CD4-positive, alpha-beta T cell treated with Interleukin-1 beta for 1 hour (primary cell): ENCODE results near the gene KLHDC9.
"Not testable (repeated sequence)": the region's sequence is repeated elsewhere in the genome, so short reads cannot be mapped to it uniquely, and the experiment has no call there.

Experiments used
- DNase-seq, 2 donors: peaks; one replicate each; pipeline ENCODE4 v3.0.0-alpha.2; 2020 to 2022

The KLHDC9 gene, protein sequence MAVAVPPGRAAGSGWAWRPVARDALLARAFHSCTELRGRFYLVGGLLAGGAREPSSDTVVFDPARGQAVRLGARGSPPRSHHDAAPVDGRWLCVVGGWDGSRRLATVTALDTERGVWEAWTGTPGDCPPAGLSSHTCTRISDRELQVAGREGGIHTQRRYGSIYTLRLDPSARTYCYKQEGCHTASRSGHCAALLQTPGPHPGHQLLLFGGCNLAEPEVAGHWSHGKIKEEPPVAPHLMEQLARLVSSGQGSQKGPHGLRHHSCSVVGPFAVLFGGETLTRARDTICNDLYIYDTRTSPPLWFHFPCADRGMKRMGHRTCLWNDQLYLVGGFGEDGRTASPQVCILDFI

DNA sequence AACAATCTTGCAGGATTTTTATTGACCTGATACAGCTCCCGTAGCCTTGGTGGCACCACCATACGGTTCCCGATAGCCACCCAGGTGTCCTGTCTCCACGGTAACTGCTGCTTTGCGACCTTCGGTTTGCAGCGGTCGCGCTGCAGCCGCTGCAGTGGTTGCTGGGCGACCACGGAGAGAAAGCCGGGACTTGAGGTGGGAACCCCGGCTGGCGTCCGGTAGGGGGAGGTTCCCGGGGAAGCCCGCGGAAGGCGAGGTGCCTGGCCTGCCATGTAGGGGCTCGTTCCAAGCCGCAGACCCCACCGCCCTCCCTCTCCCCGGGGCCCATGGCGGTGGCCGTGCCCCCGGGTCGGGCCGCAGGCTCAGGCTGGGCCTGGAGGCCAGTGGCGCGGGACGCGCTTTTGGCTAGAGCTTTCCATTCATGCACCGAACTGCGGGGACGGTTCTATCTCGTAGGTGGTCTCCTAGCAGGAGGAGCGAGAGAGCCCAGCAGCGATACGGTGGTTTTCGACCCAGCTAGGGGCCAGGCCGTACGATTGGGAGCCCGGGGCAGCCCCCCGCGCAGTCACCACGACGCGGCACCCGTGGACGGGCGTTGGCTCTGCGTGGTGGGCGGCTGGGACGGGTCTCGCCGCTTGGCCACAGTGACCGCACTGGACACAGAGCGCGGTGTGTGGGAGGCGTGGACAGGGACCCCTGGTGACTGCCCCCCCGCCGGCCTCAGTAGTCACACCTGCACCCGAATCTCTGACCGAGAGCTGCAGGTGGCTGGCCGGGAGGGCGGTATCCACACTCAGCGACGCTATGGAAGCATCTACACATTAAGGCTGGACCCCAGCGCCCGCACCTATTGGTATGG lies at the start of gene KLHDC9:
Gene KLHDC9, plus strand, starts transcription at position 152 of the 859 bp plus-strand sequence. Its CDS starts 175 bp downstream, at position 327.
- peak; percentile 79 to 87 for DNase-seq

DNA sequence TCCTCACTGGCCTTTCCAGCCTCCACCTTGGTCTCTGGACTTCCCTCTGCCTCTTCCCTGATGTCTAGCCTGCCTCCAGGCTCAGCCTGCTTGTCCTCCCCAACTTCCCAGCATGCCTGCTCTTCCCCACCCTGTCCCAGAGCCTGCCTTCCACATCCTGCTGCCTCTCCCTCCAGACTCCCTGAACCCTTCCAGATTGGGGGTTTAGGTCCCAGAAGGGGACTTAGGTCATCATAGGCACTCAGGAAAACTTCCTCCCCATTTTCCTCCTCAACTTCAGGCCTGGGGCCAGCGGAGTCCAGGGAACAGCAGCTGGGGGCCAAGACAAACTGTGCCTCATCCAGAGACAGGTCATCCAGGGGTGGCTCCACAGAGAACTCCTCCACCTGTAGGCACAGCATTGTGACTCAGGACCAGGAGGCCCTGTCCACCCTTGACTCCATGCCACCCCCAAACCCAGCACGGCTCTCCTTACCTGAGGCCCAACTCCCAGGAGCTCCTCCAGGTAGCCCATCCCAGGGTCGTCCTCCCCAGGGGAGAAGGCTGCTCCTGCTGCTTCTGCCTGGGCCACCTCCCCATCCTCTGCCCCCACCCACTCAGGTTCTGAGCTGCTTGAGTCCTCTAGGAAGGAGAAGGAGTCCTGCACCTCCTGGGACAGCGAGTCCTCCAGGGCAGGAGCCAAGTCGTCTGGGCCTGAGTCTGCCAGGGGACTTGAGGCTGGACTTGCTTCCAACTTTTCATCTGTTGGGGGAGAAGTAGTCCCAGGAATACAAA lies 49.0 kb upstream of the KLHDC9 start:
- DNase-seq: no peak

DNA sequence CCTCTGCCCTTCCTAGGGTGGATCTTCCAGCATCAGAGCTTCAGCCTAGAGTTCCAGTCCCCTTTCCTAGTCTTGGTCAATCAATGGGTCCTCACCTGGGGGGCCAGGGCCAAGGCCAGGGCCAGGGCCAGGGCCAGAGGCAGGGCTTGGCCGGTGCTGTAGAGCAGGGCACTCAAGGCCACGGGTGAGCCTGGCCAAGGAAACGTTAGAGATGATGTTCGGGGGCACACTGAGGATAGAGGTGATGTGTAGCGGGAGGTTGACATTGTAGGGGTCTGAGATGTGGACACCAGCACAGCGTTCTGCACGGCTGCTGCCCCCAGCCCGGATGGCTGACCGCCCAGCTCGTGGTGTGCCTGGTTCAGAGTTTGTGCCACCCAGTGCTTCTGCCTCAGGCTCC lies 46.9 kb upstream of the KLHDC9 start:
- no peak for DNase-seq

DNA sequence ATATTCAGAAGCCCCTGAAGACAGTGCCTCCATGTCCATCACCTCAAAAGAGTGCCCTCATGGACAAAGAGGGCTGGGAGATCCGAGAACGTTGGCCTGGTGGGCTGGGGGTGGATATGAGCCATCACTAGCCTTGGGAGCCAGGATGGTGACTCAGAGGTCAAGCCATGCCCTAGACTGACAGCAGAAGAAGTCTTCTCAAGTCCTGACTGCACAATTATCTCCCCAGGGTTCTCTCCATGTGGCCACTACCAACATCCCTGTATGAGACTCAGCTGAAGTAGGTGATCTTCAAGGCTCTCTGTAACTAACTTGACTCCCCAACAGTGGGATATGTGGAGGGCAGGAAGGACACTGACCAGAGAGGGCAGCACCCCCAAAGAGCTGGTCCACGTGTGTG lies 45.3 kb upstream of the KLHDC9 start:
- no peak for DNase-seq

DNA sequence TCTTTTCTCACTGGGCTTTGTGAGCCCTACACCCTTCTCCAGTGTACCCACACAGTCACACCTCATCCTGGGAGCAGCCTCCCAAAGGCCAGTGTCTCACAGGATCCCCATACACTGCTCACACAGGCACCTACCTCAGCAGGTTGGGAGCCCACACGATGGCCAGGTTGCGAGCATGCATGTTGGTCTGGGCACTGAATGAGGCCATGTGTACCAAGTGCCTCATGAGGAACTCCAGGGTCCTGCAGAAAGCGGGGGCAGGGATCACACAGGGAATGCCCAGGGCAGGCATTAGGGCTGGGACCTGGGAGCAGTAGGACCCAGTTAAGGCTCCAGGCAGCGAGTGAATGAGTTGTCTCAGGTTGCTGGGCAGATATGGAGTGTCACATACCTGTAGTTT lies 43.9 kb upstream of the KLHDC9 start:
- no peak for DNase-seq

DNA sequence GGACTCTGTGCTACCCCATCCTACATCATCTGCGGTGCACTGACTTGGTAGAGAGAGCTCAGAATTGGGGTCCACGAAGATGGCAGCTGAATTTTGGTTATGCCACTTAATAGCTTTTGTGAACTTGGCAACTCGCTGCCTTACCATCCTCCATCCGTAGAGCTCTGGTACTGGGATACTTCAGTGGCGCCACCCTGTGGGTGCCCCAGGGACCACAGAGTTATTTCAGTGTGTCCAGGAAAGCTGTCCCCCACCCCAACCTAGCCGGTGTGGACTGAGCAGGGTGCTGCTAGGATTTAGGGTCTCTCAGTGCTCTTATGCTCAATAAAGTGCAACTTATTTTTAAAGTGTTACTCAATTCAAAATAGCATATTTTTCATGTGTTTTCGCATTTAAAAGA lies 43.4 kb upstream of the KLHDC9 start:
- DNase-seq: no peak

DNA sequence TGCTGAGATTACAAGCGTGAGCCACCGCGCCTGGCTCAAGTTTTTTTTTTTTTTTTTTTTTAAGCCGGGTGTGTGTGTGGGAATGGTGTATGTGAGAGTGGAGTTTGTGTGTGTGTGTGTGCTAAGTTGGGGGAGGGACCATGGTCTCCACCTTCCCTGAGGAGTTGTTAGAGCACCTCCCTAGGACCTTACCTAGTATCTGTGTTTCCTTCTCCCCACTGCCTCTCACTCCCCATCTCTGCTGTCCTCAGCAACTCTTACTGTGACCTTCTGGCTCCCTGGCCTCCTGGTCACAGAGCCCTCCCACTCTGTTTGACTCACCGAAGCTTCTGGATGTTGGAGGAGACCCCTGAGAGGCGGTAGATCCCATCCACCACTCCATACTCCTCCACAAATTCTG lies 38.9 kb upstream of the KLHDC9 start:
- no peak for DNase-seq

DNA sequence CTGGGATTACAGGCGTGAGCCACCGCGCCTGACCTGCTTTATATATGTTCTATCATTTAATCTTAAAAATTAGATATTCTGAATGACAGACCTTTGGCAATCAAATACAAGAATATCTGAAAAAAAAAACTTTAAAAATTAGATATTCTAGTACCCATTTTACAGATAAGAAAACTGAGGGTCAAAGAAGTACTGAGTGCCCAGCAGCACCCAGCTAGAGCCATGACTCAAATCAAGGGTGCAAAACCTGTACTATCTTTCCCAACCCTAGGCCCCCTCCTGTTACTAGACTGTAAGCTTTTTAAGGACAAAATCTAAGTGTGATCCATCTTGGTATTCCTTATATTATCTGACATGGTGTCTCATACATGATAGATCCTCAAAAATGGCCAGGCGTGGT lies 36.7 kb upstream of the KLHDC9 start:
- no peak for DNase-seq

DNA sequence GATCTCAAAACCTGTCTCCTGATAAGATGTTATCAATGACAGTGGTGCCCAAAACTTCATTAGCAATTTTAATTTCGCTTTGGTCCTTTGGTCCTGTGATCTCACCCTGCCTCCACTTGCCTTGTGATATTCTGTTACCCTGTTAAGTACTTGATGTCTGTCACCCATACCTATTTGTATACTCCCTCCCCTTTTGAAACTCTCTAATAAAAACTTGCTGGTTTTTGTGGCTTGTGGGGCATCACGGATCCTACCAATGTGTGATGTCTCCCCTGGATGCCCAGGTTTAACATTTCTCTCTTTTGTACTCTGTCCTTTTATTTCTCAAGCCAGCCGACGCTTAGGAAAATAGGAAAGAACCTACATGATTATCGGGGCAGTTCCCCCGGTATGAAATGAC lies 34.2 kb upstream of the KLHDC9 start:
- DNase-seq: not testable (repeated sequence)

DNA sequence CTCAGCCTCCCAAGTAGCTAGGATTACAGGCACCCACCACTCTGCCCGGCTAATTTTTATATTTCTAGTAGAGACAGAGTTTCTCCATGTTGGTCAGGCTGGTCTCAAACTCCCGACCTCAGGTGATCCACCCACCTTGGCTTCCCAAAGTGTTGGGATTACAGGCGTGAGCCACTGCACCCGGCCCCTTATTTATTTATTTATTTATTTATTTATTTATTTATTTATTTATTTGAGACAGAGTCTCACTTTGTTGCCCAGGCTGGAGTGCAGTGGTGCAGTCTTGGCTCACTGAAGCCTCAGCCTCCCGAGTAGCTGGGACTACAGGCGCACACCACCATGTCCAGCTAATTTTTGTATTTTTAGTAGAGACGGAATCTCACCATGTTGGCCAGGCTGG lies 32.5 kb upstream of the KLHDC9 start:
- DNase-seq: not testable (repeated sequence)

DNA sequence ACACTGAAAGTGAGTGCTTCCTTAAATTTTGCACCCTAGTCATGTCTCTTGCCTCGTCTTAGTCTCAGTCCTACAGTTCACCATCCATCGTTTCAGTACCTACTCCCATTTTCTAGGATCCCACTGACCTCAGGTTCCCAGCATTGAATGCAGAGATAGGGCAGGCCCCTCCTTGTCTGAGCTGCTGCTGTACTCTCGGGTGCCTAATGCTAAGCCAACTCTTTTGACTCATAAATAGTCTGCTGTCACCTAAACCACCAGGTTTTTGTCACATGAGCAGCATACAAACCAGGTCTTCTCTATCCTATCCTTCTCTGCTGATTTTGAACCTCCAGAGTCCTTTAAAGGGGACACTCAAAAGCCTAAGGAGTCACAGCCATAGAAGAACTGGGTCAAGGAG lies 31.5 kb upstream of the KLHDC9 start:
- peak in 1 of 2 donors; percentile 29 for DNase-seq

DNA sequence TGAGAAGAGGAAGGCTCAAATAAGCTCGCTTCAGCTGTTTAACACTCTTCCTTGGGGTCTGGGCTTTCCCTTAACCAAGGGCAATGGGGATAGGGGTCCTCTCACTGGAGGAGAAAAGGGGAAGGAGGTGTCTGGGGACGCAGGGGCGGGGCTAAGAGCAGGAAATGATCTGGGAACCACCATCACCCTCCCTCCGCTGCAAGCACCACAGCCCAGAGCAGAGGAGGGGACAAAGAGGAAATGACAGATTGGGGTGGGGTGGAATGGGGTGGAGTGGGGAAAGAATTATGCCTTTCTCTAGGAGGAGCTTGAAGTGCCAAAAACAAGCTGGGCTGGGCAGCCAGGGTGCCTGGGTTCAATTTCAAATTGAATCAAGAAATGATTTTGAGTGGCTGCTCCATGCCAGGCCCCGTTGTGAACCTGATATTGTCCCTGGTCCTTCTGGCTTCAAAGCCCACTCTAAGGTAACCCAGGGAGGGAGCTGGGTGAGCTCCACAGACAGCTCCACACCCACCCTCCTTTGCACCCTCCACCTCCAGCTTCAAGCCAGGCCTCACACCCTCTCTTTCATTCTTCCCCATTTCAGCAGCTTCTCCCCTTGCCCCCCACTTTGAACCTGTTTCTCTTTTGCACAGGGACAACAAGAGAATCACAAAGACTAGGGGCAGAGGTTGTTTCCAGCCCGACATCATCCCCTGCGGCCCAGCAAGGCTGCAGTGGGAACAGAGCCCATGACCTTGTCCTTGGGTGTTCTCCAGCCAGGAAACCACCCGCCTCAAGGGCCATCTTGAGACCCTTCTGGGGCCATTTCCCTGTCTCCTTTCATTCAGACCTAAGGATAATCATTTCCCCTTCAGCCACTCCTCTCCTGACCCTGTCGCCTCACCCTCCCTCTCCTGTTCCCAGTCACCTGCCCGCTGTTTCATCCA lies 29.6 kb upstream of the KLHDC9 start:
- peak; percentile 93 to 94 for DNase-seq

DNA sequence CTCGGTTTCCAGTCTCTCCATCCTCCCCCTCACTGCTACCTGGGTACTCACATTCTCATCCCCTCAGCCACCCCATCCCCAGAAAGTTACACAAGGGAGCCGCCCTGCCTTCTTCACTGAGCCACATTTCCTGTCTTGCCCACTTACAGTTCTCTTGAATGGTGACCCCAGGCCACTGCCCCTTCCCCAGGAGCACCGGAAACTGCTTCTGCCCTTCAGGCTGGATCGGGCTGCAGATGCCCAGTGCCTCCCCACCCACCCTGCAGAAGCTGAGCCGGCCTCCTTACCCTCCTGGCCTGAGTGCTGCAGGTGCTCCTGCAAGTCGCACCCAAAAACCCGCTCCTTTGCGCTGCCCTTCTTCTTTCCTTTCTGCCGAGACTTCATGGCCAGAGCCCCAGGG lies 28.9 kb upstream of the KLHDC9 start:
- DNase-seq: peak in 1 of 2 donors; percentile 13

DNA sequence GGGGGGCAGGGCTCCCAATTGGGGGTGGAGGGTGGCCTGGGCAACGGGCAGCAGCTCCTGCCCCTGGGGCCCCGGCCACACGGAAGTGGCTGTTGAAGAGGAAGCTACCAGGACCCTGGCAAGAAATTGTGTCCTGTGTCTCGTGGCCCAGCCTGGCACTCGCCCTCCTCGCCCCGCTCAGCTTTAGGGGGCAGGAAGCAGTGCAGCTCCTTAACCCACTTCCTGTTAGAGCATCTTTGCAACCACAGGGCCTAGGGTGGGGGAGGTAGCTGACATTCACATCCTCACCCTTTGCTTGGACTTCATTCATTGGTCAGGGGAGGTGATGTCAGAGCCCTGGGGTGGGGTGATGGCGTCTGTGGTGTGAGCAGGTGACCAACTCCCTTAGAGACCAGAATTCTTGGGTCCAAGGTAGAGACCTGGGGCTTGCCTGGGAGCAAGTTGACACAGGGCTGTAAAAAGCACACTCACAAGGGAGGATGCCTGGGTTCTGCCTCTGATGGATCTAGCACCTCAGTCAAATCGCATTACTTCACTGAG lies 28.4 kb upstream of the KLHDC9 start, which contains the start of gene ARHGAP30:
Gene ARHGAP30, minus strand, starts transcription at position 161 of the 540 bp plus-strand sequence. CDS start 267 bp downstream, outside the sequence.
- peak; percentile 94 to 95 for DNase-seq

DNA sequence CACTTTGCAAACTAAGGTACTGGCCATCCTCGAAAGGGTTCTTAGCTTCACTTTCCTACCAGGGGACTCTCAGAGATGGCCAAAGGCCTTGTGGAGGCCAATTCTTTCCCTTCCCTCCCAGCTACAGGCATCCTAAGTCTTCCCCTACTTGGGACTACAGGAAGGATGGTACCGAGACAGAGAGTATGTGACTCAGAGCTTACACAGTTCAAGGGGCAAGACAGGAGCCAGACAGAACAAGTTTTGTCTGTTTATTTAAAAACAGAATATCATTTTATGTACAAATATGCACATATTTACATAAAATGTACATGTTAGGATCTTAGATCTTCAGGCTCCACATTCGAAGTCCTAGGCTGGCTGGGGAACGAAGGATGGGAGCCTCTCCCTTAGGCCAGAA lies 27.4 kb upstream of the KLHDC9 start:
- DNase-seq: no peak

DNA sequence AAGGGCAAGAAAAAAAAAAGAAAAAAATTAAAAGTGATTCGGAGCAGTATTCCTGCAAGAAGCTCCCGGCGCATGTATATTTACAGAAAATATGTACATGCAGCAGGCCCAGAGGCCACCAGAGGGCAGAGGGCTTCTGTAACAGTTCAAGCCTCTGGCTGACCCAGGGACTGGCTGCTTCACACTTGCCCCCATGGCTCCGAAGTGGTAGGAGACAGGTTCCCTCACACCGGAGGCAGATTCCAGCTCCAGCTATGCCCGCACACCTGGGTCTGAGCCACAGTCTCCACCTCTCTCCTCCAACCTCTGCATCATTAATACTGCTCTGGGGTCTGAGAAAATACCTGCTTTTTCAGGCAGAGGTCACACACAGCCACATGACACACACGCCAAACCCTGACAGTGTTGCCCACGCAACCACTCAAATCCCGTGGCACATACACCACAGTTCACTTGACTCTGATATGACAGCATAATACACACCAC lies 26.2 kb upstream of the KLHDC9 start:
- peak; percentile 59 to 69 for DNase-seq

DNA sequence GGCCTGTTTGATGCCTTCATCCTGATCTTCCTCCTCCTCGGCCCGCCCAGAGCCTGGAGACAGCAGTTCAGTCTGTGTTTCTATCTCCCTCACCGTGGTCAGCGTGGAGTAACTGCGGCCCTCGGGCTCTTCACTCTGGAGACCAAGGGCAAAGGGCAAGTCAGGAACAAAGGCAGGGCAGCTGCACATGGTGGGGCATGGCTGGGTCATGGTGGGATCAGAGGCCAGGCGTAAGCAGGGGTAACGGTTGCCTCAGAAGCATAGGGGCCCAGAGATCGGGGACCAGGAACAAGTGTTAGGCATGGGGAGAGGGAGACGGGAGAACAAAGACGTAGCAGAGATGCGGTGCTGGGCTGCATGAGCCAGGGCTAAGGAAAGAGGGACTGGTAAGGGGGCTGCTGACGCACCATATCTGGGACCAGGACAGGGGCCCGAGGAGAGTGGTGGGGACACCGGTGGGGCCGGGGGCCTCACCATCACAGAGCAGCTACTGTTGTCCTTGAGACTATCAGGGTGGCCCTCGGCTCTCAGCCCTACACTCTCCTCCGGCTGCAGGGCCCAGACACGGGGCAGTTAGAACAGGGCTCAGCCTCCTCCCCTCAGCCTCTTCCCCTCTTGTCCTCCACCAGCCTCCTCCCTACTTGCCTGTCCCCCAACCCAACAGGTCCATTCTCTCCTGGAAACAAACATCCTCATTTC lies 25.3 kb upstream of the KLHDC9 start:
- DNase-seq: no peak

DNA sequence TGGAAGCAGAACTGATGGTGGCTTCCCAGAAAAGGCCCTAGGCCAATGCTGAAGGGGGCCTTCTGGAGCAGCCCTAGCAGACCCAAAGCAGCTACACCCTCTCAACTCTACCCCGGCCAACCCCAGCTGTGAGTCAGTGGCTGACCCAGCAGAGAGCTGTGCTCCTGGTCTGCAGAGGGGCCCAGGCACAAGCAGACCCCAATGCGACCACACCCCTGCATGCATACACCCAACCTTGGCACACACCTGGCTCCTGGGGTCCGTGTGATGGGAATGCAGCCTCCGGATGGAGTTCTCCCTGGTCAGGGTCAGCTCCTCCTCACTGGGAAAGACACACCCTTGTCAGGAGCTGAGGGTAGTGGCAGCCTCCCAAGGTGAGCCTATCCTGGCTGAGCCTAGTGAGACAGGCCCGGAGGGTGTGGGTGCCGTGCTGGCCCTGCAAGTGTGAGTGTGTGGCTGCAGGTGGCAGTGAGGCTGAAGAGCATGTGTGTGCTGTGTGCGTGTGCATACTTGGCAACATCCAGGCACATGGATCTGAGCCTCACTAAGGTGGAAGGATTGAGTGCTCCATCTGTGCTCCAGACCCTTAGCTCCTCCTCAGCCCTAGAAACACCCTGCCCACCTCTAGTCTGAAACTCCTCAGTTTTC lies 24.6 kb upstream of the KLHDC9 start:
- no peak for DNase-seq

DNA sequence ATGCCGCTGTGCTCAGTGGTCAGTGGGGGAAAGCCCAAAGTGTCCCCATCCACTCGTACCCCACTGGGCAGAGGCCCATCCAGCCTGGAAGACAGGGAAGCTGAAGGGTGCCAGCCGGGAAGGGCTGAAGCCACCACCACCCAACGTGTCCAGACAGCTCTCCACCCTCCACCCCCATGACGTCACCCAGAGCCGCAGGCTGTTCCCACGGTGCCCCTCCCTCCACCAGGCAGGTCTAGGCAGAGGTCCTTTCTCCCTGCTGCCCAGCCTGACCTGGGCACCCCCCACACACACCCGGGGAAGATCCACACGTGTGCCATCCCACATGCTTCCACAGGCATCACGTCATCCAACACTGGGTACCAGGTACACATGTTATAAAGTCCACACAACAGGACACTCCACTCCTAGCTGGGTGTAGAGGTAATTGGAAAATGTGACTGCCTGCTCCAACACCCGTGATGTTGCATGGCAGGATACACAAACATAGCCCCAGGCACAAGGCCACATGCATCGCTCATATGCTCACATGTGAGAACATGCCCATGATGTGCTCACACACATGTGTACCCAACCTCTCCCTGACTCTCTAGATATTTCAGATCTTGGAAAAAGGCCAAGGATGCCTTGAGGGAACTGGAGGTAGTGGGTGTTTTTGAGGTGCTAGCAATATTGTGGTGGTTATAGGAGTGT lies 23.3 kb upstream of the KLHDC9 start:
- DNase-seq: no peak

DNA sequence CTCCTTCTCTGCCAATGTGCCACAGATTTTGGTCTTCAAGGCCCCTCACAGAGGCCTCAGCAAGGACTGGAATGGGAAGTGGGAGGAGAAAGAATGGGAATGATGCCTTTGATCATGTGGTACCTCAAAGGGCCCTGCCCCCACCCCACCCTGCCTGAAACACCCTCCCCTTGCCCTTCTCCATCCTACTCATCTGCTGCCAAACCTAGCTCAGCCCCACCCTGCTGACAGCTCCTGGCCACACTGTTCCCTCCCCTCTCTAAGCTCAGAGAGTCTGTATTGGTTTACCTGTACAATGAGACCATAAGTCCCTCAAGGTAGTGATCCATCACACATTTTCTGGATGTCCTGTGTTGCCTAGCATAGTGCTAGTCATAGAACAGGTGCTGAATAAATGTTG lies 21.8 kb upstream of the KLHDC9 start:
- DNase-seq: no peak
